Neural cell (in vitro differentiated cells): ENCODE measurements around the gene AMZ2. TPM values are rescaled to one million over a fixed set of nuclear protein-coding genes. Genes with fewer than 3 reads are reported as not detected.
A peak's percentile ranks its signal among the peaks of the same experiment; 100 is the strongest.

Experiments
- H2AFZ ChIP-seq: fragments of 200-600, 300-800 bp; sonication (generic), shearing (Covaris generic); 2 replicates; pipeline ENCODE4 v1.6.0; 2014; ENCODE audit warnings: low read depth, mild to moderate bottlenecking, antibody characterized with exemption, low read length, moderate library complexity
- H3F3A ChIP-seq: fragments of 200-600 bp; shearing (Covaris generic); 2 replicates; pipeline ENCODE4 v1.6.1; 2016; ENCODE audit warnings: mild to moderate bottlenecking, moderate library complexity, mixed read lengths, antibody characterized with exemption, low read length; ENCODE audit not compliant: insufficient read depth, poor library complexity, severe bottlenecking
- H3K27ac ChIP-seq: fragments of 200-600, 300-800 bp; sonication (generic), shearing (Covaris generic); 2 replicates; pipeline ENCODE4 v1.5.1; 2014; ENCODE audit warnings: mild to moderate bottlenecking, low read length, moderate library complexity
- H3K27me3 ChIP-seq: fragments of 300-800, 200-600 bp; sonication (generic), shearing (Covaris generic); 2 replicates; pipeline ENCODE4 v1.6.0; 2014; ENCODE audit warnings: mild to moderate bottlenecking, low read depth, low read length, moderate library complexity; ENCODE audit not compliant: insufficient read depth
- H3K36me3 ChIP-seq: fragments of 300-800, 200-600 bp; sonication (generic), shearing (Covaris generic); 2 replicates; pipeline ENCODE4 v1.5.1; 2014; ENCODE audit warnings: mild to moderate bottlenecking, antibody characterized with exemption, low read length, moderate library complexity; ENCODE audit not compliant: insufficient read depth
- H3K4me2 ChIP-seq: fragments of 300-800, 200-600 bp; sonication (generic), shearing (Covaris generic); 2 replicates; pipeline ENCODE4 v1.6.0; 2014; ENCODE audit warnings: mild to moderate bottlenecking, low read length
- H3K4me3 ChIP-seq: fragments of 300-800, 200-600 bp; sonication (generic), shearing (Covaris generic); 2 replicates; pipeline ENCODE4 v1.5.1; 2014; ENCODE audit warnings: mild to moderate bottlenecking, low read length, moderate library complexity
- H3K79me2 ChIP-seq: fragments of 200-600 bp; shearing (Covaris generic); replicated peaks from 2 replicates; pipeline ENCODE4 v1.6.0; 2014; ENCODE audit warnings: mild to moderate bottlenecking, low read length, moderate library complexity; ENCODE audit not compliant: insufficient read depth
- H3K9ac ChIP-seq: fragments of 300-800, 200-600 bp; sonication (generic), shearing (Covaris generic); 2 replicates; pipeline ENCODE4 v1.6.1; 2016; ENCODE audit warnings: mild to moderate bottlenecking, low read length, mixed read lengths
- H3K9me2 ChIP-seq: fragments of 200-600 bp; shearing (Covaris generic); 2 replicates; pipeline ENCODE4 v1.6.1; 2016; ENCODE audit warnings: mild to moderate bottlenecking, low read length, mixed read lengths; ENCODE audit not compliant: insufficient read depth
- H3K9me3 ChIP-seq: fragments of 200-600, 300-800 bp; sonication (generic), shearing (Covaris generic); 2 replicates; pipeline ENCODE4 v1.6.1; 2016; ENCODE audit warnings: mild to moderate bottlenecking, mixed run types, low read length, moderate library complexity, mixed read lengths
- H4K20me1 ChIP-seq: fragments of 200-600 bp; shearing (Covaris generic); 2 replicates; pipeline ENCODE4 v1.6.1; 2016; ENCODE audit warnings: mild to moderate bottlenecking, mixed run types; ENCODE audit not compliant: insufficient read depth
- CTCF ChIP-seq: fragments of 450-650 bp; IDR thresholded peaks from 2 replicates; pipeline ENCODE4 v1.5.1; 2014; ENCODE audit warnings: antibody characterized with exemption, mild to moderate bottlenecking, moderate library complexity; ENCODE audit not compliant: poor library complexity, severe bottlenecking
- EP300 ChIP-seq: fragments of 450-650 bp; conservative IDR thresholded peaks from 2 replicates; pipeline ENCODE4 v1.6.1; 2014; ENCODE audit warnings: antibody characterized with exemption, mild to moderate bottlenecking, moderate library complexity; ENCODE audit not compliant: poor library complexity, severe bottlenecking
- EZH2 ChIP-seq: fragments of 200-600, 300-800 bp; shearing (Covaris generic), sonication (generic); IDR thresholded peaks from 2 replicates; pipeline ENCODE4 v1.6.1; 2014; ENCODE audit warnings: antibody characterized with exemption, low read length, borderline replicate concordance, mild to moderate bottlenecking; ENCODE audit not compliant: insufficient read depth, poor library complexity, severe bottlenecking
- MXI1 ChIP-seq: fragments of 450-650 bp; conservative IDR thresholded peaks from 2 replicates; pipeline ENCODE4 v1.6.1; 2014; ENCODE audit warnings: antibody characterized with exemption, mild to moderate bottlenecking; ENCODE audit not compliant: poor library complexity, severe bottlenecking
- POLR2AphosphoS5 ChIP-seq: IDR thresholded peaks from 2 replicates; pipeline ENCODE4 v1.6.1; 2012
- RAD21 ChIP-seq: fragments of 450-650 bp; conservative IDR thresholded peaks from 2 replicates; pipeline ENCODE4 v1.6.1; 2014; ENCODE audit warnings: antibody characterized with exemption, mild to moderate bottlenecking, moderate library complexity
- REST ChIP-seq: IDR thresholded peaks from 2 replicates; pipeline ENCODE4 v1.6.1; 2012; ENCODE audit warnings: borderline replicate concordance
- SMC3 ChIP-seq: fragments of 450-650 bp; conservative IDR thresholded peaks from 2 replicates; pipeline ENCODE4 v1.6.1; 2014; ENCODE audit warnings: antibody characterized with exemption, mild to moderate bottlenecking, moderate library complexity; ENCODE audit not compliant: poor library complexity
- TAF1 ChIP-seq: IDR thresholded peaks from 2 replicates; pipeline ENCODE4 v1.6.1; 2012; ENCODE audit warnings: low read depth
- polyA plus RNA-seq: library from polyadenylated mRNA; depleted of rRNA; stranded (reverse); fragments of >200 nt; gene quantifications from 2 replicates; pipeline ENCODE4 v1.2.3, GENCODE V29; 2014

The AMZ2 gene
- polyA plus RNA-seq, 1 donor from 2014 or later, result 158 TPM

- peaks cover 3% of the 10 kb centered on the region for H4K20me1 ChIP-seq
- H2AFZ ChIP-seq, result peak overlapping the region; percentile 73
- H3K9me2 ChIP-seq, result no peaks in the 10 kb centered on the region
- H3K79me2 ChIP-seq, result no peaks in the 10 kb centered on the region
- H3K27me3 ChIP-seq, result peaks cover 4% of the 10 kb centered on the region
- H3K9ac ChIP-seq, result peak overlapping the region; percentile 91
- peak overlapping the region; percentile 82 for H3K4me3 ChIP-seq
- no peaks in the 10 kb centered on the region for H3F3A ChIP-seq
- H3K27ac ChIP-seq, result peak overlapping the region; percentile 95
- peak overlapping the region; percentile 53 for H3K4me2 ChIP-seq
- TF ChIP-seq POLR2AphosphoS5 (peak; percentile 70), RAD21 (no peak), REST (peak; percentile 62), SMC3 (peak; percentile 46), EZH2 (no peak), EP300 (no peak), TAF1 (peak; percentile 83), CTCF (peak; percentile 62), MXI1 (peak; percentile 89)
- no peaks in the 10 kb centered on the region for H3K9me3 ChIP-seq
- H3K36me3 ChIP-seq, result no peaks in the 10 kb centered on the region
Measured at GRCh38 chr17:68291836-68292688, 44.2 kb downstream of the AMZ2 start.

- no peaks in the 10 kb centered on the region for H3K9me3 ChIP-seq
- peak overlapping the region; percentile 73 for H2AFZ ChIP-seq
- H3K27ac ChIP-seq, result peak overlapping the region; percentile 95
- peak overlapping the region; percentile 82 for H3K4me3 ChIP-seq
- TF ChIP-seq CTCF (peak; percentile 22), TAF1 (no peak), MXI1 (no peak)
- H3K79me2 ChIP-seq, result no peaks in the 10 kb centered on the region
- peaks cover 4% of the 10 kb centered on the region for H3K27me3 ChIP-seq
- H3K36me3 ChIP-seq, result no peaks in the 10 kb centered on the region
- H4K20me1 ChIP-seq, result peaks cover 3% of the 10 kb centered on the region
- no peaks in the 10 kb centered on the region for H3F3A ChIP-seq
- no peaks in the 10 kb centered on the region for H3K9me2 ChIP-seq
- H3K9ac ChIP-seq, result peak overlapping the region; percentile 91
- peak overlapping the region; percentile 53 for H3K4me2 ChIP-seq
Measured at GRCh38 chr17:68292689-68293040, 44.8 kb downstream of the AMZ2 start.
